ENCODE results near the gene DCST1. TPM values are rescaled to one million over a fixed set of nuclear protein-coding genes. Genes with fewer than 3 reads are reported as not detected.

The DCST1 gene
- polyA plus RNA-seq, 1 experiment = not detected

- no peaks in the 10 kb centered on the region for H3K27me3 ChIP-seq (ENCODE audit: control insufficient read depth, insufficient read depth, low read length)
- no peaks in the 10 kb centered on the region; the same call in none of the 2 replicates for H3K36me3 ChIP-seq (ENCODE audit: control insufficient read depth, insufficient read depth, low read length)
- peak overlapping the region; percentile 68; the same call in 1 of the 2 replicates for H3K4me3 ChIP-seq (ENCODE audit: low read depth, low read length)
- ChIA-PET CTCF (interaction anchor here (0.6 to 10.2 kb wide), 16 partner anchors 8 to 106 kb away, joined by 3 to 86 read pairs (median 5); partner anchors contain the start of genes DCST1, DCST2, LENEP and SHC1), POLR2A (interaction anchor here (0.6 kb wide), 1 partner anchor 206 kb away, joined by 3 read pairs; no protein-coding TSS in a partner anchor)
- TF ChIP-seq, protein P1, sequence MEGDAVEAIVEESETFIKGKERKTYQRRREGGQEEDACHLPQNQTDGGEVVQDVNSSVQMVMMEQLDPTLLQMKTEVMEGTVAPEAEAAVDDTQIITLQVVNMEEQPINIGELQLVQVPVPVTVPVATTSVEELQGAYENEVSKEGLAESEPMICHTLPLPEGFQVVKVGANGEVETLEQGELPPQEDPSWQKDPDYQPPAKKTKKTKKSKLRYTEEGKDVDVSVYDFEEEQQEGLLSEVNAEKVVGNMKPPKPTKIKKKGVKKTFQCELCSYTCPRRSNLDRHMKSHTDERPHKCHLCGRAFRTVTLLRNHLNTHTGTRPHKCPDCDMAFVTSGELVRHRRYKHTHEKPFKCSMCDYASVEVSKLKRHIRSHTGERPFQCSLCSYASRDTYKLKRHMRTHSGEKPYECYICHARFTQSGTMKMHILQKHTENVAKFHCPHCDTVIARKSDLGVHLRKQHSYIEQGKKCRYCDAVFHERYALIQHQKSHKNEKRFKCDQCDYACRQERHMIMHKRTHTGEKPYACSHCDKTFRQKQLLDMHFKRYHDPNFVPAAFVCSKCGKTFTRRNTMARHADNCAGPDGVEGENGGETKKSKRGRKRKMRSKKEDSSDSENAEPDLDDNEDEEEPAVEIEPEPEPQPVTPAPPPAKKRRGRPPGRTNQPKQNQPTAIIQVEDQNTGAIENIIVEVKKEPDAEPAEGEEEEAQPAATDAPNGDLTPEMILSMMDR (IDR thresholded peaks at IDR 0.05; ENCODE audit: insufficient read depth, low read depth, low read length) = no peak
- no peak for DNase-seq (ENCODE audit: low read depth)
Observed at GRCh38 chr1:155049651-155050559, 16.3 kb downstream of the DCST1 start.

GRCh38 chr1:155050560-155051341, 17.1 kb downstream of the DCST1 start, which contains the start of gene ADAM15:
TSS of gene ADAM15 (plus strand) at chr1:155051316. CDS start at chr1:155051387, 71 bp downstream.
- Histone ChIP-seq H3K27me3 (ENCODE audit: control insufficient read depth, insufficient read depth, low read length) (no peaks in the 10 kb centered on the region), H3K4me3 (ENCODE audit: low read depth, low read length) (peak within 1 kb of the TSS; percentile 68), H3K36me3 (ENCODE audit: control insufficient read depth, insufficient read depth, low read length) (peaks cover 4% of the 10 kb centered on the region)
- POLR2A ChIA-PET = interaction anchor here (0.6 to 1.0 kb wide), 3 partner anchors 14 to 205 kb away, joined by 3 to 4 read pairs (median 3); no protein-coding TSS in a partner anchor
- CTCF ChIA-PET = interaction anchor here (0.7 to 3.9 kb wide), 32 partner anchors 9 to 570 kb away, joined by 3 to 44 read pairs (median 4); partner anchors contain the start of genes DCST1, DCST2, EFNA3 and EFNA4
- no peak for DNase-seq (ENCODE audit: low read depth)
- TF ChIP-seq, protein P1 (IDR thresholded peaks at IDR 0.05; ENCODE audit: insufficient read depth, low read depth, low read length) = peak; percentile 87

DNA sequence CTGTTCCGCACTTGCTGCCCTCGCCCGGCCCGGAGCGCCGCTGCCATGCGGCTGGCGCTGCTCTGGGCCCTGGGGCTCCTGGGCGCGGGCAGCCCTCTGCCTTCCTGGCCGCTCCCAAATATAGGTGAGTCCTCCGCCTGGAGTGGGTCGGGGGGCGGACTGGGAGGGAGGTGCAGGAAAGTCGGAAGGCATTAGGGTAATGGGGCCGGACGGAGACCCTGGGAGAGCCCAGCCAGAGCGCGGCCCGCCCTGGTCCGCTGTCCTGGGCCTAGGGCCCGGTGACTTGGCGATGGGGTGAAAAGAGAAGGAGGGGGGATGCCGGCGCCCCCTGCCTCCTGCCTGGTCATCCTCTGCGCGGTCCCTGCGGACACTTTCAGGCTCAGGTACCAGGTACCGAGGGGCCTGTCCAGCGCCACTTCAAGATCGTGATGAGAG, 17.7 kb downstream of the DCST1 start:
- TF ChIP-seq, protein P1 (IDR thresholded peaks at IDR 0.05; ENCODE audit: insufficient read depth, low read depth, low read length) = no peak
- Histone ChIP-seq H3K27me3 (ENCODE audit: control insufficient read depth, insufficient read depth, low read length) (no peaks in the 10 kb centered on the region), H3K36me3 (ENCODE audit: control insufficient read depth, insufficient read depth, low read length) (peaks cover 7% of the 10 kb centered on the region), H3K4me3 (ENCODE audit: low read depth, low read length) (peak overlapping the region; percentile 68)
- POLR2A ChIA-PET = interaction anchor here (1.0 kb wide), 1 partner anchor 13 kb away, joined by 4 read pairs; no protein-coding TSS in a partner anchor
- no peak for DNase-seq (ENCODE audit: low read depth)
- CTCF ChIA-PET = interaction anchor here (0.7 to 3.9 kb wide), 31 partner anchors 9 to 571 kb away, joined by 3 to 44 read pairs (median 4); partner anchors contain the start of genes DCST1, DCST2, EFNA3 and EFNA4

DNA sequence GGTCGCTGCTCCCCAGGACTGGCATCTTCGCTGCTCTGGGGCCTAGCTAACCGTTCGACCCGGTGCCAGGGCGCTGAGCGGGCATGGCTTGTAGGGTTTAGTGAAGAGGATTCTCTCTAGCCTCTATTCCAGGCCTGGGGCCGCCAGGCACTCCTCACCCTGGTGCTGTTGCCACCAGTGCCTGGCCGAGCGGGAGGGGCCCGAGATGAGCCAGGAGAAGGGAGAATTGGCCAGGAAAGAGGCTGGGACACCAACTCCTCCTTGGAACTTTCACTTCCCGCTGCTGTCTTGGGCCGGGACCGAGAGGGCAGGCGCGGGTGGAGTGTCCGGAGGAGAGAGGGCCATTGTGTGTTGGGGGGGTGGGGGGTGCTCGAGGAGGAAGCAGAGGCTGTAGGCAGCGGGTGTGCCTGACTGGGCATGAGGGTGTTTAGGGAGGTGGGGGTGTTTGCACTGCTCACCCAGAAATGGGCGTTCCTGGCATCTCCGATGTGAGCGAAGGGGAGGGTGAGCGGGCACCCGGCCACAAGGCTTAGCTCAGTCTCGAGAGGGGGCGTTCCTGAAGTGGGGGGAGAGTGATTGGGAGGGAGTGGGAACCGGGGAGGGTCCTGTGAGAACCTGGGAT, 18.3 kb downstream of the DCST1 start:
- Histone ChIP-seq H3K4me3 (ENCODE audit: low read depth, low read length) (peak overlapping the region; percentile 68), H3K27me3 (ENCODE audit: control insufficient read depth, insufficient read depth, low read length) (no peaks in the 10 kb centered on the region), H3K36me3 (ENCODE audit: control insufficient read depth, insufficient read depth, low read length) (peaks cover 11% of the 10 kb centered on the region)
- POLR2A ChIA-PET = no interaction called here
- TF ChIP-seq, protein P1 (IDR thresholded peaks at IDR 0.05; ENCODE audit: insufficient read depth, low read depth, low read length) = no peak
- no peak for DNase-seq (ENCODE audit: low read depth)
- CTCF ChIA-PET = interaction anchor here (0.7 to 14.3 kb wide), 17 partner anchors 9 to 121 kb away, joined by 3 to 168 read pairs (median 7); partner anchors contain the start of genes DCST1, DCST2, EFNA4 and KRTCAP2

Measured in BJ (cell line).